AG09309 (cell line): Measurements from ENCODE around the gene RHOB.

Experiments
- DNase-seq: peaks from one replicate; pipeline ENCODE4 v3.0.0-alpha.2; 2010; ENCODE audit warnings: low read depth
- H3K4me3 ChIP-seq: 2 replicates; pipeline ENCODE4 v1.5.1; 2011; ENCODE audit warnings: mild to moderate bottlenecking, low read depth, low read length, moderate library complexity; ENCODE audit not compliant: control insufficient read depth
- CTCF ChIP-seq: IDR thresholded peaks from 2 replicates; pipeline ENCODE4 v1.5.1; 2011; ENCODE audit warnings: mild to moderate bottlenecking, low read depth, low read length, inconsistent platforms; ENCODE audit not compliant: insufficient read depth, control insufficient read depth; ENCODE audit errors: missing control alignments

RHOB gene

GRCh38 chr2:20403774-20404312 lies 43.0 kb upstream of the RHOB start:
- no peak for DNase-seq
- no peak for TF ChIP-seq CTCF
- H3K4me3 ChIP-seq: no peak overlapping the region

GRCh38 chr2:20404950-20405349 lies 41.9 kb upstream of the RHOB start:
- TF ChIP-seq CTCF: no peak
- no peak for DNase-seq
- H3K4me3 ChIP-seq: no peak overlapping the region

GRCh38 chr2:20409039-20409438 lies 37.8 kb upstream of the RHOB start:
- no peak overlapping the region for H3K4me3 ChIP-seq
- DNase-seq: no peak
- no peak for TF ChIP-seq CTCF

- no peak for TF ChIP-seq CTCF
- DNase-seq: no peak
- no peak overlapping the region for H3K4me3 ChIP-seq
Measured at GRCh38 chr2:20410556-20411277, 36.2 kb upstream of the RHOB start.

- peak; percentile 90 for TF ChIP-seq CTCF
- peak; percentile 47 for DNase-seq
- H3K4me3 ChIP-seq: no peak overlapping the region
Measured at GRCh38 chr2:20411361-20411894, 35.4 kb upstream of the RHOB start.

- no peak overlapping the region for H3K4me3 ChIP-seq
- no peak for TF ChIP-seq CTCF
- DNase-seq: no peak
Measured at GRCh38 chr2:20414806-20415205, 32.1 kb upstream of the RHOB start.
